Measurements from ENCODE around the gene NOC3L. TPM values are rescaled to one million over a fixed set of nuclear protein-coding genes. Genes with fewer than 3 reads are reported as not detected.

The NOC3L gene
- total and polyA plus RNA-seq, 9 of the 15 experiments (the other 6 are each of a cell fraction or from before 2014, with no cell fraction given) = 23.8 to 57.6 (median 32.6) TPM

DNA sequence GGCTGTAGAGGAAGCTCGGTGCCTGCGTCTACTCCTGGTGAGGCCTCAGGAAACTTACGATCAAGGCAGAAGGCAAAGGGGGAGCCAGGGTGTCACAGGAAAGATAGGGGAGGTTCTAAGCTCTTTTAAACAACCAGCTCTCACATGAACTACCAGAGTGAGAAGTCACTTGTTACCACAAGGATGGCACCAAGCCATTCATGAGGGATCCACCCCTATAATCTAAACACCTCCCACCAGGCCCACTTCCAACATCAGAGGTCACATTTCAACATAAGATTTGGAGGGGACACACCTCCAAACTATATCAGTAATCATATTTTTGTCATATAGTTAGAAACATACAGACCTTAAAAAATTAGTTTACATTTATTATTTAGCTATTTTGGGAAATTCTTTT is 9.4 kb downstream of the NOC3L start:
- CTCF ChIA-PET (ENCODE audit: low intra/inter-chr PET ratio) = no interaction called here
- POLR2A ChIA-PET = interaction anchor here (0.5 to 0.8 kb wide), 3 partner anchors 14 to 1156 kb away, joined by 3 read pairs; no protein-coding TSS in a partner anchor
- H3K9ac ChIP-seq (ENCODE audit: insufficient read depth in 1 of 2, low read depth in 2 of 2, low read length in 2 of 2) = no peak overlapping the region
- H3K4me3 ChIP-seq = no peak overlapping the region
- H3K9me1 ChIP-seq (ENCODE audit: control insufficient read depth, insufficient read depth, low read length) = no peaks in the 10 kb centered on the region
- in situ Hi-C loops (cut with MboI) = no loop called here
- H3K4me1 ChIP-seq (replicated peaks in 1 of 2; ENCODE audit: control insufficient read depth in 2 of 2, insufficient read depth in 2 of 2, low read length in 2 of 2) = no peaks in the 10 kb centered on the region
- BruUV-seq (replicated peaks) = no TSS peak
- ATAC-seq (no peak), DNase-seq (ENCODE audit: extremely low read depth in 1 of 4, low spot score in 3 of 4) (no peak), FAIRE-seq (no peak)
- H4K20me1 ChIP-seq (replicated peaks; ENCODE audit: control insufficient read depth, insufficient read depth, low read length) = no peaks in the 10 kb centered on the region
- no peaks in the 10 kb centered on the region for H3K27me3 ChIP-seq (ENCODE audit: control insufficient read depth in 2 of 2, insufficient read depth in 2 of 2, low read length in 2 of 2)
- no peaks in the 10 kb centered on the region for H3K79me2 ChIP-seq (ENCODE audit: control insufficient read depth, insufficient read depth, low read length)
- intact Hi-C loops (cut with micrococcal nuclease) = no loop called here
- TF ChIP-seq ZNF253 (CRISPR knock-in tag; conservative IDR thresholded peaks at IDR 0.05) (no peak), ZNF408 (CRISPR knock-in tag; IDR thresholded peaks at IDR 0.05; ENCODE audit: low read depth) (no peak), ZNF644 (tag; IDR thresholded peaks at IDR 0.05; ENCODE audit: low read depth) (no peak), CBFA2T2 (conservative IDR thresholded peaks at IDR 0.05) (no peak), PHF21A (IDR thresholded peaks at IDR 0.05; ENCODE audit: borderline replicate concordance, low read depth) (no peak), FOXJ3 (CRISPR knock-in tag; IDR thresholded peaks at IDR 0.05) (no peak), ZBTB11 (CRISPR knock-in tag; IDR thresholded peaks at IDR 0.05) (no peak)
- TF ChIP-seq, protein P1, sequence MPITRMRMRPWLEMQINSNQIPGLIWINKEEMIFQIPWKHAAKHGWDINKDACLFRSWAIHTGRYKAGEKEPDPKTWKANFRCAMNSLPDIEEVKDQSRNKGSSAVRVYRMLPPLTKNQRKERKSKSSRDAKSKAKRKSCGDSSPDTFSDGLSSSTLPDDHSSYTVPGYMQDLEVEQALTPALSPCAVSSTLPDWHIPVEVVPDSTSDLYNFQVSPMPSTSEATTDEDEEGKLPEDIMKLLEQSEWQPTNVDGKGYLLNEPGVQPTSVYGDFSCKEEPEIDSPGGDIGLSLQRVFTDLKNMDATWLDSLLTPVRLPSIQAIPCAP (CRISPR knock-in tag; IDR thresholded peaks at IDR 0.05; ENCODE audit: borderline replicate concordance) = no peak
- peaks cover 89% of the 10 kb centered on the region for H3K36me3 ChIP-seq (ENCODE audit: control insufficient read depth, insufficient read depth, low read length)
- 94% methylated on average over 3 of the region's 3 CpGs for WGBS (ENCODE audit: insufficient coverage, low coverage, missing lambda C conversion rate)
- no peak overlapping the region for H2AFZ ChIP-seq (ENCODE audit: low read depth, low read length)
- H3K27ac ChIP-seq (ENCODE audit: extremely low read depth, low read depth, low read length) = no peak overlapping the region
- no peaks in the 10 kb centered on the region for H3K9me3 ChIP-seq (replicated peaks; ENCODE audit: control insufficient read depth, insufficient read depth, low read depth, low read length)
- no peak overlapping the region for H3K4me2 ChIP-seq (ENCODE audit: insufficient read depth, low read length)
